Neuronal stem cell (in vitro differentiated cells): Measurements from ENCODE around the gene ATN1. TPM values are rescaled to one million over a fixed set of nuclear protein-coding genes. Genes with fewer than 3 reads are reported as not detected.
"Not testable (repeated sequence)": the region's sequence is repeated elsewhere in the genome, so short reads cannot be mapped to it uniquely, and the experiment has no call there.

Experiments used
- DNase-seq: peaks from one replicate; pipeline ENCODE4 v3.0.0-alpha.2; 2013; ENCODE audit warnings: low spot score
- H2AFZ ChIP-seq: one replicate; pipeline ENCODE4 v1.6.1; 2013; ENCODE audit warnings: mild to moderate bottlenecking, low read length, inconsistent platforms
- H2AK5ac ChIP-seq: 2 replicates; pipeline ENCODE4 v1.6.1; 2013; ENCODE audit warnings: low read depth, mild to moderate bottlenecking, inconsistent platforms, low read length, moderate library complexity, mixed read lengths
- H2BK120ac ChIP-seq: 2 replicates; pipeline ENCODE4 v1.6.1; 2013; ENCODE audit warnings: low read depth, mild to moderate bottlenecking, inconsistent platforms, low read length, moderate library complexity, mixed read lengths
- H2BK12ac ChIP-seq: one replicate; pipeline ENCODE4 v1.6.1; 2013; ENCODE audit warnings: low read length, inconsistent platforms
- H2BK15ac ChIP-seq: 2 replicates; pipeline ENCODE4 v1.6.1; 2013; ENCODE audit warnings: mild to moderate bottlenecking, low read length, inconsistent platforms, mixed read lengths
- H2BK5ac ChIP-seq: one replicate; pipeline ENCODE4 v1.6.1; 2013; ENCODE audit warnings: inconsistent platforms, mild to moderate bottlenecking, low read length, moderate library complexity
- H3K14ac ChIP-seq: one replicate; pipeline ENCODE4 v1.6.1; 2013; ENCODE audit warnings: low read length, inconsistent platforms
- H3K18ac ChIP-seq: 2 replicates; pipeline ENCODE4 v1.6.1; 2013; ENCODE audit warnings: low read length, inconsistent platforms
- H3K23ac ChIP-seq: 2 replicates; pipeline ENCODE4 v1.6.1; 2013; ENCODE audit warnings: low read depth, mild to moderate bottlenecking, mixed read lengths, low read length, inconsistent platforms; ENCODE audit not compliant: poor library complexity
- H3K27ac ChIP-seq: replicated peaks from 3 replicates; pipeline ENCODE4 v1.5.1; 2013; ENCODE audit warnings: low read length, inconsistent platforms
- H3K27me3 ChIP-seq, 3 experiments: 2 replicates each; pipeline ENCODE4 v1.6.1; 2013; ENCODE audit warnings: low read length in 3 of 3, mild to moderate bottlenecking in 2 of 3, inconsistent platforms in 1 of 3, low read depth in 1 of 3, mixed read lengths in 1 of 3, moderate library complexity in 1 of 3; ENCODE audit not compliant: control insufficient read depth in 3 of 3, insufficient read depth in 3 of 3
- H3K36me3 ChIP-seq, 2 donors: replicated peaks in 1 of 2; 2 replicates each; pipeline ENCODE4 v1.6.1; 2013; ENCODE audit warnings: low read length in 2 of 2; ENCODE audit not compliant: control insufficient read depth in 2 of 2, insufficient read depth in 2 of 2
- H3K4ac ChIP-seq: 2 replicates; pipeline ENCODE4 v1.6.1; 2013; ENCODE audit warnings: inconsistent platforms, mild to moderate bottlenecking, low read length, moderate library complexity
- H3K4me1 ChIP-seq, 2 donors: 1 replicate in 1 of 2; 2 replicates in 1 of 2; pipeline ENCODE4 v1.6.1; 2013; ENCODE audit warnings: low read length in 2 of 2, low read depth in 1 of 2; ENCODE audit not compliant: control insufficient read depth in 2 of 2, insufficient read depth in 1 of 2
- H3K4me2 ChIP-seq: one replicate; pipeline ENCODE4 v1.6.1; 2013; ENCODE audit warnings: mild to moderate bottlenecking, low read length, inconsistent platforms; ENCODE audit not compliant: insufficient read depth, poor library complexity, severe bottlenecking
- H3K4me3 ChIP-seq, 2 donors: 2 replicates each; pipeline ENCODE4 v1.5.1; 2013; ENCODE audit warnings: low read length in 2 of 2, mild to moderate bottlenecking in 2 of 2, inconsistent platforms in 1 of 2, moderate library complexity in 1 of 2
- H3K79me1 ChIP-seq: one replicate; pipeline ENCODE4 v1.6.1; 2013; ENCODE audit warnings: low read depth, mild to moderate bottlenecking, inconsistent platforms, low read length, moderate library complexity
- H3K9ac ChIP-seq: one replicate; pipeline ENCODE4 v1.6.1; 2013; ENCODE audit warnings: mild to moderate bottlenecking, low read depth, low read length, inconsistent platforms; ENCODE audit not compliant: poor library complexity
- H3K9me3 ChIP-seq, 2 donors: replicated peaks in 1 of 2; 2 replicates each; pipeline versions ENCODE3 to v1.6.1; 2013; ENCODE audit warnings: low read length in 2 of 2, mild to moderate bottlenecking in 2 of 2, inconsistent platforms in 1 of 2, low read depth in 1 of 2, mixed read lengths in 1 of 2, moderate library complexity in 1 of 2; ENCODE audit not compliant: control insufficient read depth in 2 of 2, insufficient read depth in 1 of 2
- H4K8ac ChIP-seq: one replicate; pipeline ENCODE4 v1.6.1; 2013; ENCODE audit warnings: low read depth, mild to moderate bottlenecking, inconsistent platforms, low read length, moderate library complexity
- H4K91ac ChIP-seq: one replicate; pipeline ENCODE4 v1.6.1; 2013; ENCODE audit warnings: low read length, low read depth, mild to moderate bottlenecking, inconsistent platforms; ENCODE audit not compliant: poor library complexity
- WGBS, 2 donors: extraction: QIAGEN DNeasy Blood & Tissue Kit; methylation state at CpG; one replicate each; pipeline ENCODE4 v1.1.7; 2013; ENCODE audit warnings: missing lambda C conversion rate in 2 of 2, mixed read lengths in 1 of 2; ENCODE audit not compliant: insufficient read length in 2 of 2, insufficient replicate concordance in 1 of 2; ENCODE audit errors: extremely low coverage in 2 of 2; 5-methylcytosine and 5-hydroxymethylcytosine counted together
- polyA plus RNA-seq, 2 experiments: library from polyadenylated mRNA; stranded (reverse); fragments of 200-250 nt; gene quantifications; one replicate each; pipeline ENCODE4 v1.2.3, GENCODE V29; 2013

Gene ATN1, protein sequence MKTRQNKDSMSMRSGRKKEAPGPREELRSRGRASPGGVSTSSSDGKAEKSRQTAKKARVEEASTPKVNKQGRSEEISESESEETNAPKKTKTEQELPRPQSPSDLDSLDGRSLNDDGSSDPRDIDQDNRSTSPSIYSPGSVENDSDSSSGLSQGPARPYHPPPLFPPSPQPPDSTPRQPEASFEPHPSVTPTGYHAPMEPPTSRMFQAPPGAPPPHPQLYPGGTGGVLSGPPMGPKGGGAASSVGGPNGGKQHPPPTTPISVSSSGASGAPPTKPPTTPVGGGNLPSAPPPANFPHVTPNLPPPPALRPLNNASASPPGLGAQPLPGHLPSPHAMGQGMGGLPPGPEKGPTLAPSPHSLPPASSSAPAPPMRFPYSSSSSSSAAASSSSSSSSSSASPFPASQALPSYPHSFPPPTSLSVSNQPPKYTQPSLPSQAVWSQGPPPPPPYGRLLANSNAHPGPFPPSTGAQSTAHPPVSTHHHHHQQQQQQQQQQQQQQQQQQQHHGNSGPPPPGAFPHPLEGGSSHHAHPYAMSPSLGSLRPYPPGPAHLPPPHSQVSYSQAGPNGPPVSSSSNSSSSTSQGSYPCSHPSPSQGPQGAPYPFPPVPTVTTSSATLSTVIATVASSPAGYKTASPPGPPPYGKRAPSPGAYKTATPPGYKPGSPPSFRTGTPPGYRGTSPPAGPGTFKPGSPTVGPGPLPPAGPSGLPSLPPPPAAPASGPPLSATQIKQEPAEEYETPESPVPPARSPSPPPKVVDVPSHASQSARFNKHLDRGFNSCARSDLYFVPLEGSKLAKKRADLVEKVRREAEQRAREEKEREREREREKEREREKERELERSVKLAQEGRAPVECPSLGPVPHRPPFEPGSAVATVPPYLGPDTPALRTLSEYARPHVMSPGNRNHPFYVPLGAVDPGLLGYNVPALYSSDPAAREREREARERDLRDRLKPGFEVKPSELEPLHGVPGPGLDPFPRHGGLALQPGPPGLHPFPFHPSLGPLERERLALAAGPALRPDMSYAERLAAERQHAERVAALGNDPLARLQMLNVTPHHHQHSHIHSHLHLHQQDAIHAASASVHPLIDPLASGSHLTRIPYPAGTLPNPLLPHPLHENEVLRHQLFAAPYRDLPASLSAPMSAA (N-terminal part only)
- 114 TPM for polyA plus RNA-seq (2013, experiment 1 of 2)
- 113 TPM for polyA plus RNA-seq (2013, experiment 2 of 2)

DNA sequence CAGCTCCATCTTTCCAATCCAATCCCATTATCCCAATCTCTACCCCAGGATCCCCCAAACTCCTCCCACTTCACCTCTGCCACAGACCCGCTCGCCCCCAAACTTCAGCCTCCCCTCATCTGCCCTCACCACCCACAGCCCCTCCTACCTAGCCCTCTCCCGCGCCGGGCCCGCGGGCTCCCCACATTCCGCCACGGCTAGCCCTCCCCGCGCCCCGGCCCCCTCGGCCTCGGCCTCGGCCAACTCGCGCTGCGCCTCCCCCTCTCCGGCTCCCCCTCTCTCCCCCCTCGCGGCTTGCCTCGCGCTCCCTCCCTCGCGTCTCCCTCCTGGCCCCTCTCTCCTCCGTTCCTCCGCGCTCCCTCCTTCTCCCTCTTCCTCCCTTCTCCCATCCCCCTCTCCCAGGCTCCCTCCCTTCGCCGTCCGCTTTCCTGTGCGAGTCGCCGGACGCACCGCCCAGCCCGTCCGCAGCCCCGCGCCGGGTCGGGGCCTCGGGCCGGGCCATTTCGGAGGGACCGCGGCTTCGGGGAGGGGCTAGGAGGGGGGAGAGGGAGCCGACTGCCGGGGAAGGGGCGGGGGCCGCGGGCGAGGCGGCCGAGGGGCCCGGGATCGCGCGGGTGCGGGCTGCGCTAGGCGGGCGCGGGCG, at the start of gene ATN1:
Gene ATN1, plus strand, starts transcription at position 581 of the 643 bp plus-strand sequence. CDS start 6,043 bp downstream, outside the sequence.
- H3K9ac ChIP-seq = peak within 1 kb of the TSS; percentile 92
- H4K91ac ChIP-seq = no peak within 1 kb of the TSS
- H2BK15ac ChIP-seq = no peak within 1 kb of the TSS
- no peaks in the 10 kb centered on the region for H3K79me1 ChIP-seq
- H2BK120ac ChIP-seq = peak within 1 kb of the TSS; percentile 76
- peak within 1 kb of the TSS; percentile 77 to 91 for H3K4me3 ChIP-seq
- H4K8ac ChIP-seq = no peak within 1 kb of the TSS
- peak within 1 kb of the TSS; percentile 33 for H2BK12ac ChIP-seq
- H3K4ac ChIP-seq = no peak within 1 kb of the TSS
- peak within 1 kb of the TSS; percentile 66 for H2AK5ac ChIP-seq
- peak within 1 kb of the TSS; percentile 37 for H3K23ac ChIP-seq
- H3K36me3 ChIP-seq = peaks cover 5 to 37% of the 10 kb centered on the region in 2 donors
- H3K27ac ChIP-seq = peak within 1 kb of the TSS; percentile 96
- H2BK5ac ChIP-seq = peak within 1 kb of the TSS; percentile 68
- H3K4me2 ChIP-seq = peak within 1 kb of the TSS; percentile 76
- H3K18ac ChIP-seq = peak within 1 kb of the TSS; percentile 96
- H3K27me3 ChIP-seq = no peaks in the 10 kb centered on the region
- H3K14ac ChIP-seq = no peak within 1 kb of the TSS
- H3K9me3 ChIP-seq = no peaks in the 10 kb centered on the region
- DNase-seq = peak; percentile 63
- H3K4me1 ChIP-seq = peaks cover 23 to 48% of the 10 kb centered on the region in 2 donors
- WGBS, 2 donors = no CpG with 5 or more reads among the region's 66 CpGs
- peak within 1 kb of the TSS; percentile 87 for H2AFZ ChIP-seq

DNA sequence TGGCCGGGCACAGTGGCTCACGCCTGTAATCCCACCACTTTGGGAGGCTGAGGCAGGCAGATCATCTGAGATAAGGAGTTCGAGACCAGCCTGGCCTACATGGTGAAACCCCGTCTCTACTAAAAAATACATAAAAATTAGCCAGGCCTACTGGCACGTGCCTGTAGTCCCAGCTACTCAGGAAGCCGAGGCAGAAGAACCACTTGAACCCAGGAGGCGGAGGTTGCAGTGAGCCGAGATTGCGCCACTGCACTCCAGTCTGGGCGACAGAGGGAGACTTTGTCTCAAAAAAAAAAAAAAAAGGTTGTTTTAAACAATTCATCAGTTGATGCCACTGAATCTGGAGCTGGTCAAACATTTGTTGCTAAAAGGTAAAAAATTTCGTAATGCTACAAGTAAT, 47.9 kb upstream of the ATN1 start:
- H4K8ac ChIP-seq, H3K9me3 ChIP-seq, H2BK5ac ChIP-seq, H2AFZ ChIP-seq, H3K14ac ChIP-seq, H3K27ac ChIP-seq, H3K18ac ChIP-seq, H3K4me2 ChIP-seq, H3K4me1 ChIP-seq, H2BK12ac ChIP-seq, H3K23ac ChIP-seq, DNase-seq, H3K4ac ChIP-seq, H4K91ac ChIP-seq, H2BK120ac ChIP-seq, H3K27me3 ChIP-seq, H2BK15ac ChIP-seq, H3K4me3 ChIP-seq, H3K9ac ChIP-seq, H2AK5ac ChIP-seq, H3K79me1 ChIP-seq: not testable (repeated sequence)
- WGBS, 2 donors = no CpG with 5 or more reads among the region's 11 CpGs
- H3K36me3 ChIP-seq = peaks cover 2 to 24% of the 10 kb centered on the region in 2 donors

DNA sequence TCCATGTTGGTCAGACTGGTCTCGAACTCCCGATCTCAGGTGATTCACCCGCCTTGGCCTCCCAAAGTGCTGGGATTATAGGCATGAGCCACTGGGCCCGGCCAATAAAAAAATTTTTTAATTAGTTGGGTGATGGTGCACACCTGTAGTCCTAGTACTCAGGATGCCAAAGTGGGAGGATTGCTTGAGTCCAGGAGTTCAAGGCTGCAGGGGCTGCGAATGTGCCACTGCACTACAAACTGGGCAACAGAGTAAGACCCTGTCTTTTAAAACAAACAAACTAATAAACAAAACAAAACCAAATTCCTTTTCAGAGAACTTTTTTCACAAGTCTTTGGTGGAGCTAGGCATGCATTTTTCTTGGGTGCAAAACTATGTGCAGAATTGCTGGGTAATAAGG, 44.5 kb upstream of the ATN1 start:
- no peak overlapping the region for H2BK5ac ChIP-seq
- H3K18ac ChIP-seq = no peak overlapping the region
- H2AK5ac ChIP-seq = no peak overlapping the region
- no peaks in the 10 kb centered on the region for H3K27me3 ChIP-seq
- no peak overlapping the region for H4K91ac ChIP-seq
- no peak overlapping the region for H2AFZ ChIP-seq
- no peak overlapping the region for H3K4me3 ChIP-seq
- H3K36me3 ChIP-seq = peaks cover 2 to 14% of the 10 kb centered on the region in 2 donors
- no peak overlapping the region for H2BK120ac ChIP-seq
- no peak overlapping the region for H3K23ac ChIP-seq
- no peak overlapping the region for H3K14ac ChIP-seq
- no peak overlapping the region for H3K9ac ChIP-seq
- peaks cover 0 to 5% of the 10 kb centered on the region in 2 donors for H3K4me1 ChIP-seq
- H3K4me2 ChIP-seq = no peak overlapping the region
- no peak overlapping the region for H3K4ac ChIP-seq
- no peak overlapping the region for H2BK12ac ChIP-seq
- no peak overlapping the region for H2BK15ac ChIP-seq
- H3K9me3 ChIP-seq = no peaks in the 10 kb centered on the region
- WGBS, 2 donors = no CpG with 5 or more reads among the region's 5 CpGs
- H4K8ac ChIP-seq = no peak overlapping the region
- no peak for DNase-seq
- no peaks in the 10 kb centered on the region for H3K79me1 ChIP-seq
- no peak overlapping the region for H3K27ac ChIP-seq
